ENCODE measurements around the gene DNAI7.

- TF ChIP-seq POLR2A (IDR thresholded peaks at IDR 0.05) (no peak), CTCF (IDR thresholded peaks at IDR 0.05) (no peak)
These were observed 48.3 kb downstream of the DNAI7 start for GRCh38 chr12:25146686-25147085.
